Upper lobe of left lung (tissue), 4 donors: ENCODE results near the gene TTC39C.

ENCODE experiments used
- CTCF ChIP-seq, 6 experiments: fragments of 450-650 bp in 4 of 6; fragments of 200-600 bp in 2 of 6; sonication (generic) in 2 of 6; IDR thresholded peaks; one replicate each; pipeline ENCODE4 v1.5.1; 2016 to 2019; ENCODE audit warnings: antibody characterized with exemption in 6 of 6
- POLR2A ChIP-seq, 4 donors: fragments of 450-650 bp; IDR thresholded peaks; one replicate each; pipeline ENCODE4 v1.5.1; 2016 to 2017; ENCODE audit warnings: antibody characterized with exemption in 4 of 4, mild to moderate bottlenecking in 2 of 4
- POLR2AphosphoS5 ChIP-seq, 2 donors: sonication (generic); formaldehyde crosslinking; IDR thresholded peaks; one replicate each; pipeline ENCODE4 v1.5.1; 2017; ENCODE audit warnings: antibody characterized with exemption in 2 of 2

DNA sequence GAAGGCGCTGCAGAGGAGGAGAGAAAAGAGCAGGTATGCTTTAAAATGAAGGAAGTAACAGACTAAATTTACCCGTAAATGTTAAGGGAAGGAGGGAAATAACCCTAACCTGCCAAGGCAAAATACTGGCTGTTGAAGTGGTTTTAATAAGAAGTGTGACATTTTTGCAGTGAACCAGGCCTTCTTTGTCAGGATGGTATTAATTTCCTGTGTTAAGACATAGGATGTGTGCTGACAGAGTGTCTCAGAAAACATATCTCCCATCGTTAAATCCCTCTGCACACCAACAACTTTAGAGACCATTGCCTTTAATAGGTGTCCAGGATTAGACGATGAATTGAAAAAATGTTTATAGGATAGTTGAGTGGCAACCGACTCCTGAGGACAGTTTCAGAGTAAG, 9.9 kb downstream of the TTC39C start:
- TF ChIP-seq CTCF (IDR thresholded peaks at IDR 0.05): no peak
- no peak for TF ChIP-seq POLR2A (IDR thresholded peaks at IDR 0.05)
- TF ChIP-seq POLR2AphosphoS5 (IDR thresholded peaks at IDR 0.05): no peak
